ENCODE data around the gene IST1. TPM values are rescaled to one million over a fixed set of nuclear protein-coding genes. Genes with fewer than 3 reads are reported as not detected.

Gene IST1
- total RNA-seq (2011; cell fraction: chromatin; rRNA removed; ENCODE audit: low replicate concordance), result 321 and 402 TPM in 2 replicates
- 169 and 192 TPM in 2 replicates for total RNA-seq (2011; cell fraction: nucleolus; rRNA removed)
- total RNA-seq (2011; cell fraction: nucleoplasm; rRNA removed), result 213 and 226 TPM in 2 replicates
- 135 and 153 TPM in 2 replicates for total RNA-seq (2014; rRNA removed)
- 188 and 204 TPM in 2 replicates for total RNA-seq (2014; rRNA removed; fragmentation: Illumina TruSeq; extraction: Trizol)
- total RNA-seq (2015; rRNA removed; fragmentation: Illumina TruSeq; extraction: Trizol), result 153 and 168 TPM in 2 replicates
- total RNA-seq (2021), result 149 and 170 TPM in 2 replicates
- polyA plus RNA-seq (2011; rRNA removed), result 324 and 334 TPM in 2 replicates
- 165 and 213 TPM in 2 replicates for polyA plus RNA-seq (2011; cell fraction: cytosol; rRNA removed)
- polyA plus RNA-seq (2011; cell fraction: nucleus; rRNA removed), result 300 and 415 TPM in 2 replicates
- 129 and 162 TPM in 2 replicates for polyA plus RNA-seq (2012)
- 188 and 218 TPM in 2 replicates for polyA plus RNA-seq (2014; fragmentation: Illumina TruSeq; extraction: Trizol)
- polyA plus RNA-seq (2014; fragmentation: Nextera tagmentation; extraction: Ambion mirVana), result 100 to 1,000 TPM; 139 to 257 TPM
- 161 and 200 TPM in 2 replicates for polyA plus RNA-seq (2014; rRNA removed)
- 226 and 231 TPM in 2 replicates for polyA minus RNA-seq (2011; rRNA and poly(A)+ RNA removed)
- polyA minus RNA-seq (2011; cell fraction: cytosol; rRNA and poly(A)+ RNA removed), result 69.0 and 84.1 TPM in 2 replicates
- polyA minus RNA-seq (2011; cell fraction: nucleus; rRNA and poly(A)+ RNA removed), result 62.7 and 172 TPM in 2 replicates
- Bru-seq, nascent RNA, result percentile 89 among the genes with signal in this experiment
- BruChase-seq, experiment 1, labeled RNA remaining after a 2-hour chase, result percentile 93 among the genes with signal in this experiment
- BruChase-seq, experiment 2, labeled RNA remaining after a 6-hour chase, result percentile 95 among the genes with signal in this experiment
- long read RNA-seq, experiment 1, full-length matches to known transcripts, result 244 of 434 reads
- long read RNA-seq, experiment 1, partial matches to known transcripts, result 36 of 434 reads
- long read RNA-seq, experiment 1, other reads (novel, unspliced or antisense), result 154 of 434 reads
- long read RNA-seq, experiment 2, full-length matches to known transcripts, result 25 of 101 reads
- long read RNA-seq, experiment 2, partial matches to known transcripts, result 39 of 101 reads
- long read RNA-seq, experiment 2, other reads (novel, unspliced or antisense), result 37 of 101 reads
- long read RNA-seq, experiment 3, full-length matches to known transcripts, result 104 of 132 reads
- long read RNA-seq, experiment 3, partial matches to known transcripts, result 3 of 132 reads
- long read RNA-seq, experiment 3, other reads (novel, unspliced or antisense), result 25 of 132 reads

GRCh38 chr16:71894921-71895678, at the start of gene IST1:
TSS of gene IST1 (plus strand) at chr16:71895531. CDS start at chr16:71915641, 20,110 bp downstream.
- ChIA-PET POLR2A (interaction anchor here (0.6 to 1.6 kb wide), 8 partner anchors 8 to 584 kb away, joined by 3 to 5 read pairs (median 4); partner anchors contain the start of gene ZNF821), CTCF (ENCODE audit: low intra/inter-chr PET ratio) (no interaction called here)
- in situ Hi-C loops (cut with MboI) (no loop called here), intact Hi-C loops (cut with micrococcal nuclease) (no loop called here)
- H3K79me2 ChIP-seq (ENCODE audit: control insufficient read depth, insufficient read depth, low read length), result peaks cover 64% of the 10 kb centered on the region
- FAIRE-seq (peak; percentile 85), DNase-seq (ENCODE audit: extremely low read depth in 1 of 4, low spot score in 3 of 4) (peak; percentile 95 to 99 (median 96)), ATAC-seq (peak; percentile 89)
- peaks cover 12% of the 10 kb centered on the region; the same call in 1 of the 3 replicates for H3K36me3 ChIP-seq (ENCODE audit: control insufficient read depth, insufficient read depth, low read length)
- H2AFZ ChIP-seq (ENCODE audit: low read depth, low read length), result peak within 1 kb of the TSS; percentile 93
- H3K4me3 ChIP-seq, result peak within 1 kb of the TSS; percentile 92
- H3K27ac ChIP-seq (ENCODE audit: extremely low read depth, low read depth, low read length), result peak within 1 kb of the TSS; percentile 88
- H4K20me1 ChIP-seq (replicated peaks; ENCODE audit: control insufficient read depth, insufficient read depth, low read length), result peaks cover 1% of the 10 kb centered on the region; the same call in 1 of the 2 replicates
- peaks cover 7 to 25% of the 10 kb centered on the region in 2 experiments; a peak in 4 of 5 replicates for H3K4me1 ChIP-seq (replicated peaks in 1 of 2; ENCODE audit: control insufficient read depth in 2 of 2, insufficient read depth in 2 of 2, low read length in 2 of 2)
- BruUV-seq (replicated peaks), result no TSS peak
- 1% methylated on average over 47 of the region's 67 CpGs for WGBS (ENCODE audit: insufficient coverage, low coverage, missing lambda C conversion rate)
- no peaks in the 10 kb centered on the region for H3K27me3 ChIP-seq (ENCODE audit: control insufficient read depth in 2 of 2, insufficient read depth in 2 of 2, low read length in 2 of 2)
- H3K9me3 ChIP-seq (replicated peaks; ENCODE audit: control insufficient read depth, insufficient read depth, low read depth, low read length), result no peaks in the 10 kb centered on the region
- H3K9me1 ChIP-seq (ENCODE audit: control insufficient read depth, insufficient read depth, low read length), result no peaks in the 10 kb centered on the region
- peak within 1 kb of the TSS; percentile 93 for H3K4me2 ChIP-seq (ENCODE audit: insufficient read depth, low read length)
- peak within 1 kb of the TSS; percentile 95 to 99 for H3K9ac ChIP-seq (ENCODE audit: insufficient read depth in 1 of 2, low read depth in 2 of 2, low read length in 2 of 2)
- TF ChIP-seq HDAC8 (tag; IDR thresholded peaks at IDR 0.05) (no peak), ZNF551 (CRISPR knock-in tag; IDR thresholded peaks at IDR 0.05) (no peak), POLR2AphosphoS2 (IDR thresholded peaks at IDR 0.05; ENCODE audit: low read length) (peak; percentile 81; the same call in 1 of the 2 replicates), TEAD2 (tag; IDR thresholded peaks at IDR 0.05) (no peak), RAD51 (IDR thresholded peaks at IDR 0.05; ENCODE audit: borderline replicate concordance, low read depth) (peak; percentile 30; the same call in 1 of the 2 replicates), TAL1 (IDR thresholded peaks at IDR 0.05) (no peak), PREB (CRISPR knock-in tag; IDR thresholded peaks at IDR 0.05) (no peak), RCOR1 (IDR thresholded peaks at IDR 0.05; ENCODE audit: borderline replicate concordance in 1 of 2, low read depth in 2 of 2, low read length in 2 of 2) (peak in 1 of 2 experiments; percentile 22; a peak in 1 of 4 replicates), ELF1 (tag; IDR thresholded peaks at IDR 0.05) (peak; percentile 55; the same call in 1 of the 2 replicates), SAP30 (IDR thresholded peaks at IDR 0.05; ENCODE audit: borderline replicate concordance, insufficient read depth, low read depth, low read length, poor library complexity, severe bottlenecking) (peak; percentile 44), KAT2B (IDR thresholded peaks at IDR 0.05; ENCODE audit: low read depth, low read length) (no peak), ARID1B (IDR thresholded peaks at IDR 0.05) (peak; percentile 61), MITF (IDR thresholded peaks at IDR 0.05) (peak; percentile 29; the same call in 1 of the 2 replicates)

Data from K562 (cell line).